K562 (cell line): ENCODE results near the gene NFIC. TPM values are rescaled to one million over a fixed set of nuclear protein-coding genes. Genes with fewer than 3 reads are reported as not detected.

ENCODE experiments used
- ATAC-seq: fragments of 200-7000 bp; cut with Tn5 transposase; 3 replicates; pipeline ENCODE4 v1.9.1; 2020; ENCODE audit warnings: moderate library complexity
- BruUV-seq: library from RNA; stranded (reverse); fragments of 400-500 nt; replicated peaks from 2 replicates; lab custom pipeline; 2021; lab: Mats Ljungman, UMichigan
- CTCF ChIA-PET: fragments of 300-600 bp; formaldehyde crosslinking; extraction: SDS; loops from one replicate; lab custom pipeline; 2021; ENCODE audit warnings: low intra/inter-chr PET ratio; lab: Yijun Ruan, JAX
- POLR2A ChIA-PET: fragments of 300-600, 350-650 bp; sonication (Branson Sonifier 250); formaldehyde crosslinking; extraction: SDS; loops from one replicate; lab custom pipeline; 2021; ENCODE audit warnings: antibody characterized with exemption, inconsistent platforms; lab: Yijun Ruan, JAX
- DNase-seq, 4 experiments: peaks; one replicate each; pipeline versions ENCODE4 v3.0.0 to v3.0.0-alpha.2; 2011 to 2018; ENCODE audit warnings: low spot score in 3 of 4, mixed read lengths in 3 of 4; ENCODE audit errors: extremely low read depth in 1 of 4
- FAIRE-seq: peaks from 2 replicates; lab custom pipeline; 2011; peaks lifted over from hg19 to GRCh38; lab: Jason Lieb, UNC
- H2AFZ ChIP-seq: 2 replicates; pipeline ENCODE4 v1.6.0; 2011; ENCODE audit warnings: low read depth, low read length, control low read depth, inconsistent platforms
- H3K27ac ChIP-seq: fragments of 200-600 bp; 3 replicates; pipeline ENCODE4 v1.8.0; 2011; ENCODE audit warnings: low read depth, mild to moderate bottlenecking, control low read depth, inconsistent platforms, low read length, moderate library complexity, mixed read lengths; ENCODE audit errors: extremely low read depth
- H3K27me3 ChIP-seq, 2 experiments: fragments of 300-600 bp in 1 of 2; 2 replicates in 1 of 2; 3 replicates in 1 of 2; pipeline versions ENCODE4 v1.6.0 to v1.8.0; 2011; ENCODE audit warnings: inconsistent platforms in 2 of 2, low read length in 2 of 2, mild to moderate bottlenecking in 1 of 2, mixed read lengths in 1 of 2, moderate library complexity in 1 of 2; ENCODE audit not compliant: control insufficient read depth in 2 of 2, insufficient read depth in 2 of 2
- H3K36me3 ChIP-seq: fragments of 300-600 bp; 3 replicates; pipeline ENCODE4 v1.8.0; 2011; ENCODE audit warnings: mild to moderate bottlenecking, low read length, inconsistent platforms; ENCODE audit not compliant: control insufficient read depth, insufficient read depth
- H3K4me1 ChIP-seq, 2 experiments: fragments of 200-600 bp in 1 of 2; replicated peaks in 1 of 2; 2 replicates in 1 of 2; 3 replicates in 1 of 2; pipeline versions ENCODE4 v1.5.1 to v1.8.0; 2011; ENCODE audit warnings: inconsistent platforms in 2 of 2, low read length in 2 of 2, mild to moderate bottlenecking in 1 of 2, mixed read lengths in 1 of 2, moderate library complexity in 1 of 2; ENCODE audit not compliant: control insufficient read depth in 2 of 2, insufficient read depth in 2 of 2
- H3K4me2 ChIP-seq: 2 replicates; pipeline ENCODE4 v1.6.1; 2011; ENCODE audit warnings: low read length, control low read depth, inconsistent platforms, mixed read lengths; ENCODE audit not compliant: insufficient read depth
- H3K4me3 ChIP-seq: fragments of 200-600 bp; sonication (generic), shearing (Covaris generic); 2 replicates; pipeline ENCODE4 v1.5.1; 2016; ENCODE audit warnings: control low read depth, inconsistent platforms
- H3K79me2 ChIP-seq: fragments of 200-600 bp; 3 replicates; pipeline ENCODE4 v1.8.0; 2011; ENCODE audit warnings: low read length, inconsistent platforms; ENCODE audit not compliant: control insufficient read depth, insufficient read depth
- H3K9ac ChIP-seq, 2 experiments: 2 replicates each; pipeline versions ENCODE4 v1.6.0 to v1.6.1; 2011; ENCODE audit warnings: low read depth in 2 of 2, low read length in 2 of 2, control low read depth in 1 of 2, inconsistent platforms in 1 of 2, mild to moderate bottlenecking in 1 of 2, mixed read lengths in 1 of 2; ENCODE audit not compliant: insufficient read depth in 1 of 2
- H3K9me1 ChIP-seq: one replicate; pipeline ENCODE4 v1.6.0; 2011; ENCODE audit warnings: inconsistent platforms, mild to moderate bottlenecking, low read length, moderate library complexity; ENCODE audit not compliant: control insufficient read depth, insufficient read depth
- H3K9me3 ChIP-seq: replicated peaks from 2 replicates; pipeline ENCODE4 v1.5.1; 2011; ENCODE audit warnings: low read depth, low read length, inconsistent platforms; ENCODE audit not compliant: control insufficient read depth, insufficient read depth
- H4K20me1 ChIP-seq: replicated peaks from 2 replicates; pipeline ENCODE4 v1.6.1; 2011; ENCODE audit warnings: low read length, inconsistent platforms, mixed read lengths; ENCODE audit not compliant: control insufficient read depth, insufficient read depth
- AFF1 ChIP-seq, 2 experiments: fragments of 450-650 bp; IDR thresholded peaks; 2 replicates each; pipeline ENCODE4 v1.6.1; 2018; ENCODE audit warnings: mild to moderate bottlenecking in 2 of 2, low read depth in 1 of 2; ENCODE audit not compliant: partially characterized antibody in 2 of 2
- ATF3 ChIP-seq, 2 experiments: fragments of 450-650 bp in 1 of 2; sonication (generic) in 1 of 2; formaldehyde crosslinking in 1 of 2; IDR thresholded peaks in 1 of 2; conservative IDR thresholded peaks in 1 of 2; 2 replicates each; pipeline versions ENCODE4 v1.6.1 to v1.8.1; 2016 to 2023; ENCODE audit warnings: mild to moderate bottlenecking in 2 of 2, moderate library complexity in 2 of 2, inconsistent platforms in 1 of 2, missing genetic modification reagents in 1 of 2
- ATF7 ChIP-seq: fragments of 450-650 bp; IDR thresholded peaks from 2 replicates; pipeline ENCODE4 v1.7.1; 2014; ENCODE audit warnings: mild to moderate bottlenecking, moderate library complexity
- FOXK2 ChIP-seq, 2 experiments: fragments of 450-650 bp; IDR thresholded peaks in 1 of 2; conservative IDR thresholded peaks in 1 of 2; 2 replicates each; pipeline ENCODE4 v1.6.1; 2016; ENCODE audit warnings: low read depth in 2 of 2, mild to moderate bottlenecking in 1 of 2
- JUND ChIP-seq, 2 experiments: IDR thresholded peaks; 2 replicates in 1 of 2; 3 replicates in 1 of 2; pipeline ENCODE4 v1.6.1; 2011; ENCODE audit warnings: borderline replicate concordance in 2 of 2, low read depth in 2 of 2, low read length in 2 of 2, improper control_type of control experiment in 1 of 2, missing biosample characterization in 1 of 2, missing genetic modification characterization in 1 of 2, missing genetic modification reagents in 1 of 2
- MTF1 ChIP-seq: fragments of 250-450 bp; sonication (Bioruptor Pico); IDR thresholded peaks from 2 replicates; pipeline ENCODE4 v1.9.0; 2021; ENCODE audit warnings: moderate library complexity, mild to moderate bottlenecking, inconsistent platforms, borderline replicate concordance
- NCOA6 ChIP-seq: fragments of 450-650 bp; IDR thresholded peaks from 2 replicates; pipeline ENCODE4 v1.6.1; 2017; ENCODE audit warnings: mild to moderate bottlenecking
- PRDM10 ChIP-seq: fragments of 450-650 bp; IDR thresholded peaks from 2 replicates; pipeline ENCODE4 v1.6.1; 2018; ENCODE audit not compliant: partially characterized antibody
- RBM34 ChIP-seq: fragments of 200-400 bp; formaldehyde crosslinking; IDR thresholded peaks from 2 replicates; pipeline ENCODE4 v1.6.1; 2018; ENCODE audit warnings: low read length, borderline replicate concordance; ENCODE audit not compliant: insufficient read depth
- SRF ChIP-seq, 2 experiments: fragments of 250-450, 450-650 bp in 1 of 2; sonication (Bioruptor Pico) in 1 of 2; sonication (generic) in 1 of 2; formaldehyde crosslinking; IDR thresholded peaks; 2 replicates each; pipeline versions ENCODE4 v1.5.0 to v1.5.1; 2020 to 2022; ENCODE audit warnings: mild to moderate bottlenecking in 1 of 2, missing genetic modification reagents in 1 of 2
- WGBS: fragments of 100-300 bp; shearing (Covaris generic); methylation state at CpG from one replicate; pipeline ENCODE4 v1.1.6; 2016; ENCODE audit warnings: low coverage, mixed read lengths; ENCODE audit not compliant: insufficient coverage; ENCODE audit errors: missing lambda C conversion rate; 5-methylcytosine and 5-hydroxymethylcytosine counted together
- in situ Hi-C: fragments of 300-500 bp; cut with MboI; formaldehyde crosslinking; loops from 4 replicates; pipeline ENCODE4 v1.15.0; 2018; ENCODE audit warnings: inconsistent platforms, mixed read lengths
- intact Hi-C: fragments of 100-400 bp; cut with micrococcal nuclease; formaldehyde crosslinking; loops from 2 replicates; pipeline ENCODE4 v1.14.2; 2022
- polyA plus RNA-seq, 8 experiments: library from polyadenylated mRNA; depleted of rRNA in 4 of 8; stranded (reverse) in 5 of 8; unstranded in 3 of 8; fragments of >200 nt; fragmentation: Nextera tagmentation in 2 of 8; fragmentation: Illumina TruSeq in 1 of 8; extraction: Ambion mirVana in 2 of 8; extraction: Trizol in 1 of 8; gene quantifications; 2 replicates each; pipeline versions ENCODE4 v1.2.1 to v1.2.3, GENCODE V29; 2011 to 2014; ENCODE audit warnings: inconsistent platforms in 1 of 8, missing spikeins in 1 of 8
- total RNA-seq, 7 experiments: library from RNA; depleted of rRNA in 6 of 7; stranded (reverse); fragments of >200 nt in 6 of 7; fragmentation: Illumina TruSeq in 2 of 7; extraction: Trizol in 2 of 7; gene quantifications; 2 replicates each; pipeline versions ENCODE4 v1.2.1 to v1.2.3, GENCODE V29; 2011 to 2021; ENCODE audit warnings: low replicate concordance in 1 of 7

NFIC gene
- total and polyA plus RNA-seq, 9 of the 15 experiments (the other 6 are each of a cell fraction or from before 2014, with no cell fraction given): 0.71 to 62.1 (median 6.9) TPM

- Histone ChIP-seq H3K4me1 (peaks cover 0 to 10% of the 10 kb centered on the region in 2 experiments; a peak in 2 of 5 replicates), H3K79me2 (no peaks in the 10 kb centered on the region), H3K9me3 (no peaks in the 10 kb centered on the region), H3K4me3 (no peak overlapping the region), H3K9me1 (no peaks in the 10 kb centered on the region), H3K36me3 (no peaks in the 10 kb centered on the region), H3K4me2 (no peak overlapping the region), H4K20me1 (peaks cover 4% of the 10 kb centered on the region; the same call in 1 of the 2 replicates), H3K9ac (no peak overlapping the region), H3K27me3 (peaks cover 5 to 27% of the 10 kb centered on the region in 2 experiments), H2AFZ (no peak overlapping the region), H3K27ac (no peak overlapping the region)
- POLR2A ChIA-PET: no interaction called here
- ATAC-seq (no peak), FAIRE-seq (no peak), DNase-seq (no peak)
- TF ChIP-seq PRDM10 (peak; percentile 81), RBM34 (no peak), MTF1 (CRISPR knock-in tag) (no peak), FOXK2 (conservative IDR thresholded peaks at IDR 0.05 in 1 of 2, IDR thresholded peaks at IDR 0.05 in 1 of 2; ENCODE audit: low read depth in 2 of 2) (0 out of 4 replicates have a peak, but pooled peaks of 1 of the 2 experiments have one; percentile 21), JUND (IDR thresholded peaks at IDR 0.05; ENCODE audit: borderline replicate concordance, low read depth, low read length) (peak; percentile 46; the same call in 1 of the 2 replicates), JUND (tag; IDR thresholded peaks at IDR 0.05; ENCODE audit: borderline replicate concordance, low read depth, low read length) (peak; percentile 41; the same call in 2 of the 3 replicates), NCOA6 (no peak), SRF (CRISPR knock-in tag; IDR thresholded peaks at IDR 0.05) (peak in 1 of 2 experiments; percentile 92; a peak in 2 of 4 replicates), ATF7 (peak; percentile 95), AFF1 (IDR thresholded peaks at IDR 0.05; ENCODE audit: low read depth in 1 of 2, partially characterized antibody in 2 of 2) (peak in 1 of 2 experiments; percentile 61), ATF3 (IDR thresholded peaks at IDR 0.05) (peak; percentile 86), ATF3 (CRISPR knock-in tag; conservative IDR thresholded peaks at IDR 0.05) (no peak)
- intact Hi-C loops (no loop called here), in situ Hi-C loops (no loop called here)
- CTCF ChIA-PET: no interaction called here
- WGBS: 3% methylated on average over 5 of the region's 8 CpGs
- no TSS peak for BruUV-seq
Observed at GRCh38 chr19:3333662-3334061, 32.7 kb upstream of the NFIC start.
